22Rv1 (cell line): ENCODE results near the gene MIPOL1.
"Not testable (repeated sequence)": the region's sequence is repeated elsewhere in the genome, so short reads cannot be mapped to it uniquely, and the experiment has no call there.

Experiments
- H3K27ac ChIP-seq: fragments of 450-650 bp; 2 replicates; pipeline ENCODE4 v1.5.1; 2017
- ZFX ChIP-seq: fragments of 450-650 bp; IDR thresholded peaks from 2 replicates; pipeline ENCODE4 v1.6.1; 2017; ENCODE audit warnings: antibody characterized with exemption, borderline replicate concordance
- TF ChIP-seq, protein P1 (sequence below): fragments of 450-650 bp; IDR thresholded peaks from 2 replicates; pipeline ENCODE4 v1.5.1; 2017; ENCODE audit warnings: mild to moderate bottlenecking

Gene MIPOL1

DNA sequence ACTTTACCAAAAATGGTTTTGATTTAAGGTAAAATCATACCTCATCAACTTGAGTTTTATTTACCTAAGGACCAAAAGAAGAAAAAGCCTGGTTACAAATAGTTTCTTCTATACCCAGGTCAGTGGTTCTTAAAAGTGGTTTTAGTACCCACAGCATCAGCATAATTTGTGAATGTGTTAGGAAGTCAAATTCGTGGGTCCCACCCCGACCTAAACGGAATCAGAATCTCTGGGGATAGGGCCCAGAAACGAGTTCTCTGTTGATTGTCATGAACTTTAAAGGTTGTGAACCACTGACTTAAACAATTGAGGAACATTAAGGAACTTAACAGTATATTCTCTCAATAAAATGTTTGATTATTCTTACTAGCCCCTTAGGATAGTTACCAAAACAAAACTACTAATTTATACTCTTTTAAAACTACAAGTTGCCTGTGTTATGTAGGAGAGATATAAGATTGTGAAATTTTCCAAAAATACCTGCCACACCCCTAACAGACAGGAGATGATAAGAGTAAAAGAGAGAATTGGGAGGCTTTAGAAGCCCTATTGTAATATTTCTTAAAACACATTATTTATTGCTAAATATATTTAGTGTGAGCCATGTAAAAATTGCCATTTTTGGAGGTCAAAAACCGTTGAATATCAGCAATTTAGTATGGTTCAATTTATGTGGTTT lies 24.7 kb upstream of the MIPOL1 start:
- H3K27ac ChIP-seq = peak overlapping the region; percentile 88
- no peak for TF ChIP-seq ZFX
- TF ChIP-seq, protein P1, sequence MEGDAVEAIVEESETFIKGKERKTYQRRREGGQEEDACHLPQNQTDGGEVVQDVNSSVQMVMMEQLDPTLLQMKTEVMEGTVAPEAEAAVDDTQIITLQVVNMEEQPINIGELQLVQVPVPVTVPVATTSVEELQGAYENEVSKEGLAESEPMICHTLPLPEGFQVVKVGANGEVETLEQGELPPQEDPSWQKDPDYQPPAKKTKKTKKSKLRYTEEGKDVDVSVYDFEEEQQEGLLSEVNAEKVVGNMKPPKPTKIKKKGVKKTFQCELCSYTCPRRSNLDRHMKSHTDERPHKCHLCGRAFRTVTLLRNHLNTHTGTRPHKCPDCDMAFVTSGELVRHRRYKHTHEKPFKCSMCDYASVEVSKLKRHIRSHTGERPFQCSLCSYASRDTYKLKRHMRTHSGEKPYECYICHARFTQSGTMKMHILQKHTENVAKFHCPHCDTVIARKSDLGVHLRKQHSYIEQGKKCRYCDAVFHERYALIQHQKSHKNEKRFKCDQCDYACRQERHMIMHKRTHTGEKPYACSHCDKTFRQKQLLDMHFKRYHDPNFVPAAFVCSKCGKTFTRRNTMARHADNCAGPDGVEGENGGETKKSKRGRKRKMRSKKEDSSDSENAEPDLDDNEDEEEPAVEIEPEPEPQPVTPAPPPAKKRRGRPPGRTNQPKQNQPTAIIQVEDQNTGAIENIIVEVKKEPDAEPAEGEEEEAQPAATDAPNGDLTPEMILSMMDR = no peak

DNA sequence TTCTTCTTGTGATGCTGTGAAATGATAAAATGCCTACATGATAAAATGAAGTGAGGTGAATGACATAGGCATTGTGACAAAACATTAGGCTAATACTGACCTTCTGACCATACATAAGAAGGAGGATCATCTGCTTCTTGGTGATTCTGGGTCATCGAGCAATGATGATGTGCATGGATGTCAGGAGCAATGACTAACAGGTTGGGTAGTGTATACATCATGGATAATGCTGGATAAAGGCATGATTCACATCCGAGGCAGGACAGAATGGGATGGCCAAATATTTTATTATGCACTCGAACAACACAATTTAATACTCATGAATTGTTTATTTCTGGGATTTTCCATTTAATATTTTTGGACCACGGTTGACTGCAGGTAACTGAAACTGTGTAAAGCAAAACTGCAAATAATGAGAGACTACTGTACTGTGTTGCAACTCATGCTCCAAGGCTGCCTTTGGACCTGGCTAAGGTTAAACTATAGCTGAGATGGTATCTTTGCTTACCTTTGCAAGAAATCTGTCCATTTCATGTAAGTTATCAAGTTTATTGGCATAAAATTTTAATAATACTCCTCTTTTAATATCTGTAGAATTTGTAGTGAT lies 17.7 kb upstream of the MIPOL1 start:
- H3K27ac ChIP-seq = no peak overlapping the region
- TF ChIP-seq ZFX = no peak
- TF ChIP-seq, protein P1 = no peak

DNA sequence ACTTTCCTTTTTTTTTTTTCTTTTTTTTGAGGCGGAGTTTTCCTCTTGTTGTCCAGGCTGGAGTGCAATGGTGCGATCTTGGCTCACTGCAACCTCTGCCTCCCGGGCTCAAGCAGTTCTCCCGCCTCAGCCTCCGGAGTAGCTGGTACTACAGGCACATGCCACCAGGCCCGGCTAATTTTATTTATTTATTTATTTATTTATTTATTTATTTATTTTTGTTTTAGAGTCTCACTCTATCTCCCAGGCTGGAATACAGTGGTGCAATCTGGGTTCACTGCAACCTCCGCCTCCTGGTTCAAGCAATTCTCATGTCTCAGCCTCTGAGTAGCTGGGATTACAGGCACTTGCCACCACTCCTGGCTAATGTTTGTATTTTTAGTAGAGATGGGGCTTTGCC lies 16.9 kb upstream of the MIPOL1 start:
- H3K27ac ChIP-seq = not testable (repeated sequence)

DNA sequence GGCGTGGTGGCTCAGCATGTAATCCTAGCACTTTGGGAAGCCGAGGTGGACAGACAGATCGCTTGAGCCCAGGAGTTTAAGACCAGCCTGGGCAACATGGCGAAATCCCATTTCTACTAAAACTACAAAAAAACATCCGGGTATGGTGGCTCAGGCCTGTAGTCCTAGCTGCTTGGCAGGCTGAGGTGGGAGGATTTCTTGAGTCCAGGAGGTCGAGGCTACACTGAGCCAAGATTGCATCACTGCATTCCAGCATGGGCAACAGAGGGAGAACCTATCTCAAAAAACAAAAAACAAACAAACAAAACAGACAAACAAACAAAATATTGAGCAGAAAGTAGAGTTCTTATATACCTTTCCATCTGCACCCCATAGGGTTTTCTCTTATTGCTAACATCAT lies 16.3 kb upstream of the MIPOL1 start:
- TF ChIP-seq, protein P1 = no peak
- no peak for TF ChIP-seq ZFX
- no peak overlapping the region for H3K27ac ChIP-seq

DNA sequence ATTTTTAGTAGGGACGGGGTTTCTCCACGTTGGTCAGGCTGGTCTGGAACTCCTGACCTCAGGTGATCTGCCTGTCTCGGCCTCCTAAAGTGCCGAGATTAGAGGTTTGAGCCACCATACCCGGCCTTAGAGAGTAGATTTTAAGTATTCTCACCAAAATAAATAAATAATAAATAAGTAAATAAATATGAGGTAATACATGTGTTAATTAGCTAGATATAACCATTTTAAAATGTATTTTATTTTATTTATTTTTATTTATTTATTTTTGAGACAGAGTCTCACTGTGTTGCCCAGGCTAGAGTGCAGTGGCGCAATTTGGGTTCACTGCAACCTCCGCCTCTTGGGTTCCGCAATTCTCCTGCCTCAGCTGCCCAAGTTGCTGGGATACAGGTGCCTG lies 13.2 kb upstream of the MIPOL1 start:
- not testable (repeated sequence) for H3K27ac ChIP-seq

DNA sequence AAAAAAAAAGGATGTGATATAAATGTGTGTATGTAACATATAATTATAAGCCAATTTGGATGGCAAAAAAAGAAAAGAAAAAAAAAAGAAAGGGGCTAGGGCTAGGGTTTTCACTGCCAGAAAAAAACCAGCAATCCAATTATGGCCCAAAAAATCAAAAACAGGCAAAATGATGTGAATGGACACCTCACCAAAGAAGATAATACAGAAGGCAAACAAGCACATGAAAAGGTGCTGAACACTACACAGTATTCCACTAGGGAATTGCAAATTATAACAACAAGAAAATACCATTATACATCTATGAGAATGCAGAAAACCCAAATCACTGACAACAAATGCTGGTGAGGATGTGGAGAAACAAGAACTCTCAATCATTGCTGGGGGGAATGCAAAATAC lies 12.1 kb upstream of the MIPOL1 start:
- TF ChIP-seq, protein P1 = no peak
- no peak overlapping the region for H3K27ac ChIP-seq

DNA sequence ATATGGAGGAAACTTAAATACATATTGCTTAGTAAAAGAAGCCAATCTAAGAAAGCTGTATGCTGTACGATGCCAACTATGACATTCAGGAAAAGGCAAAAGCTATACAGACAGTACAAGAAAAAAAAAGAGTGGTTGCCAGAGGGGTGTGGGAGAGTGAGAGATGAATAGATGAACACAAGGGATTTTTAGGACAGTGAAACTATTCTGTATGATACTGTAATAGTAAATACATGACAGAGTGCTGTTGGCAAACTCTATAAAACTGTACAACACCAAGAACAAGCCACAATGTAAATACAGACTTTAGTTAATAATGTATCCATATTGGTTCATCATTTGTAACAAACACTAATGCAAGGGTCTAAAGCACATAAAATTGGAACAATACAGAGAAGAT lies 10.9 kb upstream of the MIPOL1 start:
- TF ChIP-seq, protein P1 = no peak
- no peak for TF ChIP-seq ZFX
- H3K27ac ChIP-seq = no peak overlapping the region

DNA sequence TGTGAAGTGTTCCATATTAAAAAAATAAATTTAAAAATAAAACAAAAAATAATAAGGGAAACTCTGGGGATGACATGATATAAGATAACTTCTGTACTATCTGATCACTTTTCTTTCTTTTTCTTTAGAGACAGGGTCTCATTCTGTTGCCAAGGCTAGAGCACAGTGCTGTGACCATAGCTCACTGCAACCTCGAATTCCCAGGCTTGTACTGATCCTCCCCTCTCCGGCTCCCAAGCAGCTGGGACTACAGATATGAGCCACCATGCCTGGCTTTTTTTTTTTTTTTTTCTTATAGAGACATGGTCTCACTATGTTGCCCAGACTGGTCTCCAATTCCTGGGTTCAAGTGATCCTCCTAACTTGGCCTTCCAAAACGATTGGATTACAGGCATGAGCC lies 10.4 kb upstream of the MIPOL1 start:
- TF ChIP-seq, protein P1 = no peak
- TF ChIP-seq ZFX = no peak
- no peak overlapping the region for H3K27ac ChIP-seq

DNA sequence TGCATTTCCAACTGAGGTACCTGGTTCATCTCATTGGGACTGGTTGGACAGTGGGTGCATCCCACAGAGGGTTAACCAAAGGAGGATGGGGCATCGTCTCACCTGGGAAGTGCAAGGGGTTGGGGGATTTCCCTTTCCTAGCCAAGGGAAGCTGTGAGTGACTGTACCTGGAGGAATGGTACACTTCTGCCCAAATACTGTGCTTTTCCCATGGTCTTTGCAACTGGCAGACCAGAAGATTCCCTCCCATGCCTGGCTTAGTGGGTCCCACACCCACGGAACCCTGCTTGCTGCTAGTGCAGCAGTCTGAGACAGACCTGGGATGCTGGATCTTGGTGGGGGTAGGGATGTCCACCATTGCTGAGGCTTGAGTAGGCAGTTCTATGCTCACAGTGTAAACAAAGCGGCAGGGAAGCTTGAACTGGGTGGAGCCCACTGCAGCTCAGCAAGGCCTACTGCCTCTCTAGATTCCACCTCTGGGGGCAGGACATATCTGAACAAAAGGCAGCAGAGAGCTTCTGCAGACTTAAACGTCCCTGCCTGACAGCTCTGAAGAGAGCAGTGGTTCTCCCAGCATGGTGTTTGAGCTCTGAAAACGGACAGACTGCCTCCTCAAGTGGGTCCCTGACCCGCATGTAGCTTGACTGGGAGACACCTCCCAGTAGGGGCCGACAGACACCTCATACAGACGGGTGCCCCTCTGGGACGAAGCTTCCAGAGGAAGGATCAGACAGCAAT lies 9.7 kb upstream of the MIPOL1 start:
- not testable (repeated sequence) for H3K27ac ChIP-seq

DNA sequence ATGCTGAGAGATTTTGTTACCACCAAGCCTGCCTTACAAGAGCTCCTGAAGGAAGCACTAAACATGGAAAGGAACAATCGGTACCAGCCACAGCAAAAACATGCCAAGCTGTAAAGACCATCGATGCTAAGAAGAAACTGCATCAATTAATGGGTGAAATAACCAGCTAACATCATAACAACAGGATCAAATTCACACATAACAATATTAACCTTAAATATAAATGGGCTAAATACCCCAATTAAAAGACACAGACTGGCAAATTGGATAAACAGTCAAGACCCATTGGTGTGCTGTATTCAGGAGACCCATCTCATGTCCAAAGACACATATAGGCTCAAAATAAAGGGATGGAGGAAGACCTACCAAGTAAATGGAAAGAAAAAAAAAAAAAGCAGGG lies 8.0 kb upstream of the MIPOL1 start:
- not testable (repeated sequence) for H3K27ac ChIP-seq
